ENCODE measurements around the gene C17orf67.
A peak's percentile ranks its signal among the peaks of the same experiment; 100 is the strongest.

The C17orf67 gene

GRCh38 chr17:56832446-56832845 lies 1.3 kb downstream of the C17orf67 start:
- DNase-seq, result no peak

DNA sequence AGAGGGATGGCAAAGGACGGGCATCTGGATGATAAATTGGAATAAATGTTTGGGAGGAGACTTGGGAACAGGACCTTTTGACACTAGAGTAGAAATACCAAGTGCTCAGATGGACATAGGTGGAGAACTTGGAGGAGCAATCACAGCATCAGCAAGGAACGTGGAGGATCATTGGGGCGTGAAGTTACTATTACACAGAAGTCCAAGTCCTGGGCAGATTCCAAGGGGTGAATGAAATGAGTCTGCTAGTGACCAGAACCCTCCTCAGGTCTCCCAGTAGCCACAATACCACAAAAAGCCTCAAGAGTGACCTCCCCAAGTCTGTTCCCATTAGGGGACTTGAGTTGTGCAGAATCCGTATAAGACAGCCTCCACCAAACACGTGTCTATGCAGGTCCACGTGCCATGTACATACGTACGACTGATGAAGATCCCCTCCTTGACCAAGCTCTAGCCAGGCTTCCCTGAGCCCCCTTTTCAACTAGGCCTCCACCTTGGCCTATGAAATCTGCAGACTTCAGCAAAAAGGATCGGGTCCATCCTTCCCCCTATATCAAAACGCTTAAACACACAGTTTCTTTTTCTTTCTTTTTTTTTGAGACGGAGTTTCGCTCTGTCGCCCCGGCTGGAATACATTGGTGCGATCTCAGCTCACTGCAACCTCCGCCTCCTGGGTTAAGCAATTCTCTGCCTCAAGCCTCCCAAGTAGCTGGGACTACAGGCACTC lies 2.2 kb downstream of the C17orf67 start:
- DNase-seq, result no peak

DNA sequence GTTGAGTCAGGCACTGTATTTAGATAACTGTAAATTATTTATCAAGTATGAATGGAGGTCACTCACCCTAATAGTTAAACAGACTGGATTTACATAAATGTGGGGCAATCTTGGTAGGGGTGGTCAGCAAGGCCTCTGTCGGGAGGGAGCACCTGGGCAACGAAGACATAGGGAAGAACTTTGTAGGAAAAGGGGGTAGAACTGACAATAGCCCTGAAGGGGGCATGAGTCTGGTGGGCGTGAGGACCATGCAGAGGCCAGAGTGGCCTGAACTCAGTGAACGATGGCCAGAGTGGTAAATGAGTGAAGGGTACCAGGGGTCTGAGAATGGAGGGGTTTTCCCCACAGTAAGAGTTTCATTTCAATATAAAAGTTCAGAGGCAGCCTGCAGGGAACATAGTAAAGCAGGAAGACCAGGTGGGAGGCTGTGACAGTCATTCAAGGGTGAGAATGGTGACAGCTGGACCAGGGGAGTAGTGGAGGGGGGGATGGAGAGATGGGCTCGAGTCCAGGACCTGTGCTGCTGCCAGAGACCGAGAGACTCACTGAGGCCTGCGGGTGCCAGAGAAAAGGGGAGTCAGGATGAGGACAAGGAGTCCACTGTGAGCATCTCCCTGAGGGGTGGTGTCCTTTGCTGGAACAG lies 2.9 kb downstream of the C17orf67 start:
- peak; percentile 38 for DNase-seq

- no peak for DNase-seq
These were observed 6.9 kb downstream of the C17orf67 start for GRCh38 chr17:56826611-56827414.

GRCh38 chr17:56824503-56824902 lies 9.2 kb downstream of the C17orf67 start:
- DNase-seq, result peak; percentile 20

DNA sequence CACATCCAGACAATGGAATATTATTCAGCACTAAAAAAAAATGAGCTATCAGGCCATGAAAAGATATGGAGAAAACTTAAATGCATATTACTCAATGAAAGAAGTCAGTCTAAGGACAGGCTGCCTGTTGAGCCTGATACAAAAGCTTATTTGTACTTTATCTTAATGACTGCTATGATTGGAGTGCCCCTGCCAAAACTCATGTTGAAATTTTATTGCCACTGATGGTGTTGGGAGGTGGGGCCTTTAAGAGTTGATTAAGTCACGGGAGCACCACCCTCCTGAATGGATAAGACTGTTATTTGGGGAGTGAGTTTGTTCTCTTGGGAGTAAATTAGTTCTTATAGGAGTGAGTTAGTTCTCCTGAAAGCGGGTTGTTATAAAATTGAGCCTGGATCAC lies 9.9 kb downstream of the C17orf67 start:
- no peak for DNase-seq

- no peak for DNase-seq
These were observed 11.0 kb downstream of the C17orf67 start for GRCh38 chr17:56822725-56823124.

- DNase-seq, result no peak
These were observed 11.7 kb downstream of the C17orf67 start for GRCh38 chr17:56821847-56822534.

GRCh38 chr17:56820207-56820606 lies 13.5 kb downstream of the C17orf67 start:
- no peak for DNase-seq

DNA sequence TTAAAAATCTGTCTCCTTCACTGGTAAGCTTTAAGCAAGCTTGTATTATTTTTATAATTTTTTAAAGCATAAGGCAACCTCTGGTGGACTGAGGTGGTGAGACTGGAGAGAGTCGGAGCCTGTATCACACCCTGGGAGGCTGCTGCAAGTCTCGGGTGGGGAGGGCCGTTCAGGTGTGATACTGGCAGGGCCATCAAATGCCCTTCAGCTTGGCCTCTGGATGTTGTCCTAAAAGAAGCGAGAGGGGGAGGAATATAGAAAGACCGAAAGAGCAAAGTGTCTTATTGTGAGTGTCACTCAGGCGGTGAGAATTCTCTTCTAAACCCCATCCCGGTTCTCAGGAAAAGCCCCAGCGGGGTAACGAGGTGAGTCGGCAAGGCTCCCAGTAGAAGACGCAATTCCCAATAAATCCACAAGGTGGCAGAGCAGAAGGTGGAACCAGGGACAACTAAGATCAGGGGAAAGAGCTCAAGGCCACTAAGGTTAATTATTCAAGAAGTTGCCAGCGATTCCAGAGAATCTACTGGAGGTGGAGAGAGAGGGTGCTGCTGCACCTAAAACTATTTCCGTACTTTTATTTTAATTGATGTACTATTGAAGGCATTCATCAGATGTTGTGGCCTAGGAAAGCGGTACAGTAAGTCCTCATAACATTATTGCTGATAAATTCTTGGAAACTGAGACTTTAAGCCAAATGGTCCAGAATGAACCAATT lies 14.1 kb downstream of the C17orf67 start:
- DNase-seq, result peak; percentile 90

DNA sequence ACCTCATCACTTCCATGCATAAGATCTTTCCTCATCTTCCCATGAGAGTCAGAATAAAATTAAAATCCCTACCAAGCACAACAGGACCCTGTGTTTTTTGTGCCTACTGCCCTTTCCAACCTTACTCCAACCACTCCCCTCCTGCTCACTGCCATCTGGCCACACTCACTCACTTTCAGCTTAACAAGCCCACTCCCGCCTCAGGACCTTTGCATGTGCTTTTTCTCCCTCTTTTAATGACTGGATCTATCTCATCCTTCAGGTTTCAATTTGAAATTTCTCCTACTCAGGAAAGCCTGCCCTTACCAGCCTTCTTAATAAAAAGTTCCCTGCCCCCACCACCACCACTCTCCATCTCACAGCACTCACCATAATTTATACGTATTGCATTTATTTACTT lies 14.7 kb downstream of the C17orf67 start:
- DNase-seq, result no peak

GRCh38 chr17:56817066-56817465 lies 16.7 kb downstream of the C17orf67 start:
- no peak for DNase-seq

- peak; percentile 33 for DNase-seq
These were observed 18.0 kb downstream of the C17orf67 start for GRCh38 chr17:56815711-56816110.

- peak; percentile 32 for DNase-seq
These were observed 20.8 kb downstream of the C17orf67 start for GRCh38 chr17:56812901-56813388.

DNA sequence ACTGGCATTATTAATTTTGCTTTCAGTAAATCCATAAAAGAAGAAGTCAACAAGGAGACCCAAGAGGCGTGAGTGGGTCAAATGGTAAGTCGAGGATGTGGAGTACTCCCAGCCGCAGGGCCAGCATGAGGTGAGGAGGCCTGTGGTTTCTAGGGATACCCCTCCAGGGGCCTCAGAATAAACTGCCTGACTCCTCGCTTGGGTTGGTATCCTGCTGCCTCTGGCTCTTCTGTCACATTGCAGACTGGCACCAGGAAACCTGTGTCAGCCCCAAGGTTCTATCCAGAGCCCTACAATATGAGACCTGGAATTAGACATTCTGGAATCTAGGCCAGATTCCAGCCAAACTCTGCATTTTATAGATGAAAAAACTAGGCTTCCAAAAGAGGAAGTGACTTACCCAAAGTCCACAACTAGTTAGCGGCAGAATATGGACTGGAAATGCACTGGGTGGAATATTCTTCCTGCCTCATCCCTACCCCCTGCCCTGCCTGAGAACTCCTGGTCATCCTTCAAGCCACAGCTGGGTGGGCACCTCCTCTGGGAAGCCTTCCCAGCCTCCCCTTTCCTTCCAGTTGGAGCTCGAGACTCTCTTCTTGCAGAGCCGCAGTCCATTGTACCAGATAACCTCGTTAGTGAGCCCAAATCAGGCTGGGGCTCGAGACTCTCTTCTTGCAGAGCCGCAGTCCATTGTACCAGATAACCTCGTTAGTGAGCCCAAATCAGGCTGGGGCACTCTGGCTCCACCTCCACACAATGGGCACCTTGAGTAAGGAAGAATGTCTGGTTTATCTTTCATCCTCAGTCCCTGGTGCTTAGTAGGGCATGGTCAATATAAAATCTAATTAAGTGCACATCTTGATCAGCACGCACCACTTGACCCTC lies 22.6 kb downstream of the C17orf67 start:
- no peak for DNase-seq

DNA sequence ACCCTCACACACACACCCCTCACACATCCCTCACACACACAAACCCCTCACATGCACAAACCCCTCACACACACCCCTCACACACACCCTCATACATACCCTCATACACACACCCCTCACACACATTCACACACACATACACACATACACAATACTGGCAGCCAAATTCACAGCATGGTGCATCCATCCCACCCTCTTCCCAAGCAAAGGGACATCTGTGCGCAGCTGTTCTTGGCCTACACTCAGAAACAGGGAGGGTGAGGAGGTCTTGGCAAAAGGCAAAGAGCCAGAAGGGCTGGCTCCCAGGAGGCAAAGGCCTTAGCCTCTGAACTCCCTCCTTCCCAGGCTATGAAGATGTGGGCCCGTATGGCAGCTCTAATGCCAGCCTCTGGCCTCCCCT lies 23.4 kb downstream of the C17orf67 start:
- DNase-seq, result no peak

DNA sequence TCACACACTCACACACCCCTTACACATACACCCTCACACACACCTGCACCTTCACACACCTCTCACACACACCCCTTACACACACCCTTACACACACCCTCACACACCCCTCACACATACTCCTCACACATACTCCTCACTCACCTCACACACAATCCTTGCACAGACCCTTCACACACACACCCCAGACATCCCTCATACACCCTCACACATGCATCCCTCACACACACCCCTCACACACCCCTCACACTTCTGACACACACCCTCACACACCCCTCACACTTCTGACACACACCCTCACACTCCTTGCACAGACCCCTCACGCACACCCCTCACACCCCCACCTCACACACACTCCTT lies 23.9 kb downstream of the C17orf67 start:
- DNase-seq, result no peak

DNA sequence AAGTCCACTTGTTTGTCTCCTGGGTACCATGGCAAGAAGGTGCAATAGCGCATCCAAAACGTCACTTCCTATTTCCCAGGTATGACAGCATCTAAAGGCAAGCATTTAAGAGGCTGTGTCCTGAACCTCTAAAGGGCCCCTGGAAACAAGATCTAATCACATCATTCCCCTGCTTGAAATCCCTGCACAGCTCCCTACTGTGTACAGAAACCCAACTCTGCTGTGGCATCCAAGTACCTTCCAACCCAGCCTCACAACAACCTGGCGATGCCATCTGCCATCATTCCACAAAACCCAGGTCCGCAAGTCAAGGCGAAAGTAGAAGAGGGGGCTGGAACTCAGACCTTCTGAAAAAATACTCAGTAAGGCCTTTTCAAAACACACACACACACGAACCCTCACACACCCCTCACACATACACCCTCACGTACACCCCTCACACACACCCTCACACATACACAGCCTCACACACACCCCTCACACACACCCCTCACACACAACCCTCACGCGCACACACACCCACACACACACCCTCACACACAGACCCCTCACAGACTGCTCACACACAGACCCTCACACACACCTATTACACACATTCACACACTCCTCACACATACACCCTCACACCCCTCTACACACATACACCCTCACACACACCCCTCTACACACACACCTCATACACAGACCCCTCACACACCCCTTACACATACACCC lies 24.5 kb downstream of the C17orf67 start:
- DNase-seq, result no peak

GRCh38 chr17:56808503-56808902 lies 25.2 kb downstream of the C17orf67 start:
- DNase-seq, result peak; percentile 37

DNA sequence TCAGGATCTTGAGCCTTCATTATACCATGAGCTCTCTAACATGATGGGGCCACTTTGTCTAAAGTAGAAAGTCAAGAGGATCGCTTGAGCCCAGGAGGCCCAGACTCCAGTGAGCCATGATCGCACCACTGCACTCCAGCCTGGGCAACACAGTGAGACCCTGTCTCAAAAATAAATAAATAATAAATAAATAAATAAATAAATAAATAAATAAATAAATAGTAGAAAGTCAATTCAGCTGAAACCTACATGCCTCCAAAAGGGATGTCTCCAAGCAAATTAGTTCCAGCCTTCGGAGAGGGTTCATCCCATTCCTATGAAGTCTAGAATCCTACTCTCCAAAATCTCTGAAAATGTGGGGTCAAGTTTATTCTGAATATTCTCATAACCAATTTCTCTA lies 26.0 kb downstream of the C17orf67 start:
- DNase-seq, result no peak

DNA sequence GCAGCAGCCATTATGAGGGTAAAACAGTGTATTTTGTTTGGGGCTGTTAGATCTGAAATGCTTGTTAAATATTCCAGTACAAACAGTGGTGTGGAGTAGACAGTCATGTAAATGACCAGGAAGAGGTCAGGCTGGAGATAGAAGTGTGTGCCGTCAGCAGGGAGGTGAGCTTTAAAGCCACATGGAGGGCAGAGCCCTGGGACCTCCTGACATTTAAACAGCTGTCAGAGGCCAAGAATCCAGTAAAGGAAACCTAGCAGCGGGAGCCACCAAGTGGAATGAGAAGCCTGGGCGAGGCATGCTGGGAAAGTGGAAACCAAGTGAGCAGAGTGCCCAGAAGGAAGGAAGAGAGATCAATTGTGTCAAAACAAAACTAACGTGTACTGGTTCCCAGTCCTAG lies 26.8 kb downstream of the C17orf67 start:
- no peak for DNase-seq

All from NCI-H82 (cell line).